HEK293T (cell line): ENCODE measurements around the gene FAM3C.
"Not testable (repeated sequence)": the region's sequence is repeated elsewhere in the genome, so short reads cannot be mapped to it uniquely, and the experiment has no call there.

ENCODE experiments used
- CTCF ChIA-PET: fragments of 350-600 bp; formaldehyde crosslinking; extraction: SDS; loops from one replicate; lab custom pipeline; 2021; ENCODE audit warnings: antibody characterized with exemption, inconsistent platforms; lab: Yijun Ruan, JAX
- POLR2A ChIA-PET: fragments of 350-600 bp; formaldehyde crosslinking; extraction: SDS; loops from one replicate; lab custom pipeline; 2020; ENCODE audit warnings: antibody characterized with exemption, inconsistent platforms; lab: Yijun Ruan, JAX
- DNase-seq: peaks from one replicate; pipeline ENCODE4 v3.0.0; 2012; ENCODE audit warnings: mixed read lengths; ENCODE audit errors: extremely low spot score
- ARNT ChIP-seq: fragments of 450-650 bp; IDR thresholded peaks from 2 replicates; pipeline ENCODE4 v1.6.1; 2017; ENCODE audit warnings: mild to moderate bottlenecking
- BHLHE40 ChIP-seq: fragments of 450-650 bp; IDR thresholded peaks from 2 replicates; pipeline ENCODE4 v1.6.1; 2016; ENCODE audit warnings: mild to moderate bottlenecking, moderate library complexity, borderline replicate concordance
- CTBP1 ChIP-seq: fragments of 450-650 bp; IDR thresholded peaks from 2 replicates; pipeline ENCODE4 v1.6.1; 2016; ENCODE audit warnings: borderline replicate concordance
- ELF4 ChIP-seq: fragments of 450-650 bp; IDR thresholded peaks from 2 replicates; pipeline ENCODE4 v1.6.1; 2017; ENCODE audit warnings: antibody characterized with exemption
- FOXA1 ChIP-seq: fragments of 450-650 bp; IDR thresholded peaks from 2 replicates; pipeline ENCODE4 v1.6.1; 2016; ENCODE audit warnings: mild to moderate bottlenecking
- FOXK2 ChIP-seq: fragments of 450-650 bp; IDR thresholded peaks from 2 replicates; pipeline ENCODE4 v1.6.1; 2016; ENCODE audit warnings: mild to moderate bottlenecking
- FOXM1 ChIP-seq: fragments of 450-650 bp; IDR thresholded peaks from 2 replicates; pipeline ENCODE4 v1.6.1; 2017; ENCODE audit warnings: mild to moderate bottlenecking, borderline replicate concordance
- HDGF ChIP-seq: fragments of 450-650 bp; IDR thresholded peaks from 2 replicates; pipeline ENCODE4 v1.6.1; 2017; ENCODE audit warnings: antibody characterized with exemption, borderline replicate concordance
- L3MBTL2 ChIP-seq: fragments of 450-650 bp; conservative IDR thresholded peaks from 2 replicates; pipeline ENCODE4 v1.6.1; 2016; ENCODE audit warnings: mild to moderate bottlenecking
- LEF1 ChIP-seq: fragments of 450-650 bp; IDR thresholded peaks from 2 replicates; pipeline ENCODE4 v1.6.1; 2017; ENCODE audit warnings: mild to moderate bottlenecking, borderline replicate concordance
- NFRKB ChIP-seq: fragments of 450-650 bp; IDR thresholded peaks from 2 replicates; pipeline ENCODE4 v1.6.1; 2016; ENCODE audit warnings: mild to moderate bottlenecking, moderate library complexity
- PKNOX1 ChIP-seq: fragments of 450-650 bp; IDR thresholded peaks from 2 replicates; pipeline ENCODE4 v1.6.1; 2016
- SP1 ChIP-seq: fragments of 450-650 bp; IDR thresholded peaks from 2 replicates; pipeline ENCODE4 v1.6.1; 2017
- SUZ12 ChIP-seq: fragments of 450-650 bp; IDR thresholded peaks from 2 replicates; pipeline ENCODE4 v1.6.1; 2016; ENCODE audit warnings: mild to moderate bottlenecking
- TARDBP ChIP-seq: fragments of 450-650 bp; IDR thresholded peaks from 2 replicates; pipeline ENCODE4 v1.6.1; 2016
- ZNF384 ChIP-seq: fragments of 450-650 bp; IDR thresholded peaks from 2 replicates; pipeline ENCODE4 v1.6.1; 2016

FAM3C gene

GRCh38 chr7:121327671-121328070 is 68.4 kb downstream of the FAM3C start:
- CTCF ChIA-PET: interaction anchor here (0.5 kb wide), 1 partner anchor 217 kb away, joined by 3 read pairs; no protein-coding TSS in a partner anchor
- POLR2A ChIA-PET: no interaction called here
- TF ChIP-seq TARDBP (no peak), ARNT (no peak), CTBP1 (no peak), LEF1 (no peak), ZNF384 (no peak), SP1 (no peak), FOXM1 (no peak), L3MBTL2 (no peak), SUZ12 (no peak), BHLHE40 (no peak), FOXA1 (no peak), NFRKB (no peak), HDGF (no peak), ELF4 (no peak)
- no peak for DNase-seq

DNA sequence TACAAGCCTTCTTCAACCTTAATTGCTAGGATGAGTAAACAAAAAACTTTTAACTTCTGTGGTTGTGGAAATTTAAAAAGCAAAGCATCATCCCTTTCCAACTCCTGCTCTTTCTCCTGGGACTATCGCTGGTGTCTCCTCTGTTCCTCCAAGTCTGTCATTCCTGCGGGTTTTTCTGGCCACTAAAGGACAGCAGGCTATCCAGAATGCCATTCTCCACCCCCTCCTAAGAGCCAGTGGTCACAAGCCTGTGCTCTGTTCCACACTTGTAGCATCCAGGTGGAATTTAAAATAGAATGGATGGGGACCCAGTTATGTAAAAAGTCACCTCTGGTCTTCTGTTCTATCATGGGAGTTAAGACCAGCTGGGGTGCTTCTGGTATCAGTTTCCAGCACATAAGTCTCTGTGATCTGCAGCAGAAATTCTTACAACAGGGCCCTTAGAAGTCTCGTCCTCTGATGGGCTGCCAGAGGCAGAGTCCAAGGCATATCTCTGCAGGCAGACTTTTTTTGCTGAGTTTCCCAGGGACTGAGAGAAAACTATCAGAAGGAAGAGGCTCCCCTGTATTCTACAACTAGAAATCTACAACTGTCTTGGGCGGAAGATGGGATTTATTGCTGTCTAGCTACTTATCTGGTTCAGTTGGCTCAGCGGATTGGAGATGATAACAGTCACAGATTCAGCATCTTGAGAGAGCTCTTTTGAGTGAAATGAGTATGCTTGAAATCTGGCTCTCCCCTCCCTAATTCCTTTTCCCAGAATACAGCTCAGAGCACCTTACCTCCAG is 72.4 kb downstream of the FAM3C start:
- ChIA-PET POLR2A (no interaction called here), CTCF (no interaction called here)
- no peak for DNase-seq
- TF ChIP-seq FOXM1 (no peak), L3MBTL2 (no peak), CTBP1 (no peak), ZNF384 (no peak), ARNT (no peak), BHLHE40 (no peak), SP1 (no peak), LEF1 (no peak), PKNOX1 (no peak), TARDBP (no peak)

DNA sequence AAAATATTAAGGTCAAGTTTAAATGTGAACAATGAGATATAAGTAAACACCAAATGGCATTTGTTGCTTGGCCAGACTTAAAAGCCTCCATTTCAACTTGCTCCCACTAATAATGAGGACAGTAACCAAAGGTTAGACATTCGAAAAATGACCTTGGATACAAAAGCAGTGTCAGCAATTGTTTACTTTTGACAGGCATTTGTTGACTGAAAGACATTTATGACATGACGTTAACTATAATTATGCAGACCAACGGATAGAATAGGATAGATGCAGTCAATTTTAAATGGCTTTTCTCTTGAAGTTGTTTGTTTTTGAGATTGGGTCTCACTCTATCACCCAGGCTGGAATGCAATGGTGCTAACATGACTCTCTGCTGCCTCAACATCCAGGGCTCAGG is 73.6 kb downstream of the FAM3C start:
- DNase-seq: no peak
- ChIA-PET POLR2A (no interaction called here), CTCF (no interaction called here)
- TF ChIP-seq SUZ12: no peak
- TF ChIP-seq ARNT: no peak
- TF ChIP-seq TARDBP: no peak

DNA sequence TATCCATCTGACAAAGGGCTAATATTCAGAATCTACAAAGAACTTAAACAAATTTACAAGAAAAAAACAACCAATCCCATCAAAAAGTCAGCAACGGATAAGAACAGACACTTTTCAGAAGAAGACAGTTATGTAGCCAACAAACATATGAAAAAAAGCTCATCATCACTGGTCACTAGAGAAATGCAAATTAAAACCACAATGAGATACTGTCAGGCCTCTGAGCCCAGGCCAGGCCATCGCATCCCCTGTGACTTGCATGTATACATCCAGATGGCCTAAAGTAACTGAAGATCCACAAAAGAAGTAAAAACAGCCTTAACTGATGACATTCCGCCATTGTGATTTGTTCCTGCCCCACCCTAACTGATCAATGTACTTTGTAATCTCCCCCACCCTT is 80.9 kb downstream of the FAM3C start:
- DNase-seq, CTCF ChIA-PET, POLR2A ChIA-PET: not testable (repeated sequence)

- CTCF ChIA-PET: interaction anchor here (0.7 to 0.9 kb wide), 2 partner anchors 14 to 16 kb away, joined by 3 to 4 read pairs; no protein-coding TSS in a partner anchor
- TF ChIP-seq L3MBTL2 (peak; percentile 52; the same call in 1 of the 2 replicates), PKNOX1 (peak; percentile 96), CTBP1 (0 out of 2 replicates have a peak, but pooled peaks have one; percentile 67), NFRKB (no peak), LEF1 (0 out of 2 replicates have a peak, but pooled peaks have one; percentile 60), ARNT (peak; percentile 73), FOXK2 (no peak)
- peak; percentile 51 for DNase-seq
- POLR2A ChIA-PET: no interaction called here
Observed at GRCh38 chr7:121313793-121314676, 82.1 kb downstream of the FAM3C start.

- ChIA-PET CTCF (interaction anchor here (0.9 kb wide), 1 partner anchor 13 kb away, joined by 4 read pairs; no protein-coding TSS in a partner anchor), POLR2A (interaction anchor here (0.7 kb wide), 1 partner anchor 546 kb away, joined by 3 read pairs; no protein-coding TSS in a partner anchor)
- TF ChIP-seq PKNOX1: no peak
- no peak for TF ChIP-seq FOXK2
- TF ChIP-seq ARNT: no peak
- TF ChIP-seq HDGF: no peak
- TF ChIP-seq ZNF384: no peak
- no peak for TF ChIP-seq LEF1
- no peak for DNase-seq
Observed at GRCh38 chr7:121313220-121313792, 82.8 kb downstream of the FAM3C start.
